PFSK-1 (cell line): ENCODE data around the gene EGR1.

Experiments
- FOXP2 ChIP-seq: optimal IDR thresholded peaks from 2 replicates; pipeline ENCODE3; 2011; ENCODE audit warnings: borderline replicate concordance, control low read depth, inconsistent platforms; ENCODE audit not compliant: insufficient read depth; ENCODE audit errors: extremely low read length, extremely low read depth
- POLR2AphosphoS5 ChIP-seq: IDR thresholded peaks from 2 replicates; pipeline ENCODE4 v1.6.1; 2012; ENCODE audit warnings: low read depth, mild to moderate bottlenecking, control low read depth, low read length, moderate library complexity
- SIN3A ChIP-seq: IDR thresholded peaks from 2 replicates; pipeline ENCODE4 v1.6.1; 2012; ENCODE audit warnings: mild to moderate bottlenecking, low read length, moderate library complexity, borderline replicate concordance; ENCODE audit not compliant: insufficient read depth
- TAF1 ChIP-seq: IDR thresholded peaks from 2 replicates; pipeline ENCODE4 v1.6.1; 2012; ENCODE audit warnings: low read length, control low read depth, borderline replicate concordance; ENCODE audit not compliant: insufficient read depth
- TF ChIP-seq, protein P1 (sequence below), 2 experiments: IDR thresholded peaks; 2 replicates each; pipeline versions ENCODE4 v1.6.1 to v1.8.0; 2011 to 2012; ENCODE audit warnings: low read depth in 2 of 2, low read length in 2 of 2, control low read depth in 1 of 2, inconsistent platforms in 1 of 2, mild to moderate bottlenecking in 1 of 2, moderate library complexity in 1 of 2; ENCODE audit not compliant: insufficient read depth in 1 of 2

Gene EGR1

DNA sequence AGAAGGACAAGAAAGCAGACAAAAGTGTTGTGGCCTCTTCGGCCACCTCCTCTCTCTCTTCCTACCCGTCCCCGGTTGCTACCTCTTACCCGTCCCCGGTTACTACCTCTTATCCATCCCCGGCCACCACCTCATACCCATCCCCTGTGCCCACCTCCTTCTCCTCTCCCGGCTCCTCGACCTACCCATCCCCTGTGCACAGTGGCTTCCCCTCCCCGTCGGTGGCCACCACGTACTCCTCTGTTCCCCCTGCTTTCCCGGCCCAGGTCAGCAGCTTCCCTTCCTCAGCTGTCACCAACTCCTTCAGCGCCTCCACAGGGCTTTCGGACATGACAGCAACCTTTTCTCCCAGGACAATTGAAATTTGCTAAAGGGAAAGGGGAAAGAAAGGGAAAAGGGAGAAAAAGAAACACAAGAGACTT lies 2.4 kb downstream of the EGR1 start:
- TF ChIP-seq TAF1 (no peak), SIN3A (no peak), FOXP2 (no peak), POLR2AphosphoS5 (no peak)
- TF ChIP-seq, protein P1, sequence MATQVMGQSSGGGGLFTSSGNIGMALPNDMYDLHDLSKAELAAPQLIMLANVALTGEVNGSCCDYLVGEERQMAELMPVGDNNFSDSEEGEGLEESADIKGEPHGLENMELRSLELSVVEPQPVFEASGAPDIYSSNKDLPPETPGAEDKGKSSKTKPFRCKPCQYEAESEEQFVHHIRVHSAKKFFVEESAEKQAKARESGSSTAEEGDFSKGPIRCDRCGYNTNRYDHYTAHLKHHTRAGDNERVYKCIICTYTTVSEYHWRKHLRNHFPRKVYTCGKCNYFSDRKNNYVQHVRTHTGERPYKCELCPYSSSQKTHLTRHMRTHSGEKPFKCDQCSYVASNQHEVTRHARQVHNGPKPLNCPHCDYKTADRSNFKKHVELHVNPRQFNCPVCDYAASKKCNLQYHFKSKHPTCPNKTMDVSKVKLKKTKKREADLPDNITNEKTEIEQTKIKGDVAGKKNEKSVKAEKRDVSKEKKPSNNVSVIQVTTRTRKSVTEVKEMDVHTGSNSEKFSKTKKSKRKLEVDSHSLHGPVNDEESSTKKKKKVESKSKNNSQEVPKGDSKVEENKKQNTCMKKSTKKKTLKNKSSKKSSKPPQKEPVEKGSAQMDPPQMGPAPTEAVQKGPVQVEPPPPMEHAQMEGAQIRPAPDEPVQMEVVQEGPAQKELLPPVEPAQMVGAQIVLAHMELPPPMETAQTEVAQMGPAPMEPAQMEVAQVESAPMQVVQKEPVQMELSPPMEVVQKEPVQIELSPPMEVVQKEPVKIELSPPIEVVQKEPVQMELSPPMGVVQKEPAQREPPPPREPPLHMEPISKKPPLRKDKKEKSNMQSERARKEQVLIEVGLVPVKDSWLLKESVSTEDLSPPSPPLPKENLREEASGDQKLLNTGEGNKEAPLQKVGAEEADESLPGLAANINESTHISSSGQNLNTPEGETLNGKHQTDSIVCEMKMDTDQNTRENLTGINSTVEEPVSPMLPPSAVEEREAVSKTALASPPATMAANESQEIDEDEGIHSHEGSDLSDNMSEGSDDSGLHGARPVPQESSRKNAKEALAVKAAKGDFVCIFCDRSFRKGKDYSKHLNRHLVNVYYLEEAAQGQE (IDR thresholded peaks at IDR 0.05; ENCODE audit: insufficient read depth in 1 of 2, low read depth in 2 of 2, low read length in 2 of 2) = no peak

DNA sequence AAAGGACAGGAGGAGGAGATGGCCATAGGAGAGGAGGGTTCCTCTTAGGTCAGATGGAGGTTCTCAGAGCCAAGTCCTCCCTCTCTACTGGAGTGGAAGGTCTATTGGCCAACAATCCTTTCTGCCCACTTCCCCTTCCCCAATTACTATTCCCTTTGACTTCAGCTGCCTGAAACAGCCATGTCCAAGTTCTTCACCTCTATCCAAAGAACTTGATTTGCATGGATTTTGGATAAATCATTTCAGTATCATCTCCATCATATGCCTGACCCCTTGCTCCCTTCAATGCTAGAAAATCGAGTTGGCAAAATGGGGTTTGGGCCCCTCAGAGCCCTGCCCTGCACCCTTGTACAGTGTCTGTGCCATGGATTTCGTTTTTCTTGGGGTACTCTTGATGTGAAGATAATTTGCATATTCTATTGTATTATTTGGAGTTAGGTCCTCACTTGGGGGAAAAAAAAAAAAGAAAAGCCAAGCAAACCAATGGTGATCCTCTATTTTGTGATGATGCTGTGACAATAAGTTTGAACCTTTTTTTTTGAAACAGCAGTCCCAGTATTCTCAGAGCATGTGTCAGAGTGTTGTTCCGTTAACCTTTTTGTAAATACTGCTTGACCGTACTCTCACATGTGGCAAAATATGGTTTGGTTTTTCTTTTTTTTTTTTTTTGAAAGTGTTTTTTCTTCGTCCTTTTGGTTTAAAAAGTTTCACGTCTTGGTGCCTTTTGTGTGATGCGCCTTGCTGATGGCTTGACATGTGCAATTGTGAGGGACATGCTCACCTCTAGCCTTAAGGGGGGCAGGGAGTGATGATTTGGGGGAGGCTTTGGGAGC lies 3.1 kb downstream of the EGR1 start:
- no peak for TF ChIP-seq SIN3A
- no peak for TF ChIP-seq TAF1
- TF ChIP-seq, protein P1 (IDR thresholded peaks at IDR 0.05; ENCODE audit: insufficient read depth in 1 of 2, low read depth in 2 of 2, low read length in 2 of 2) = no peak
- no peak for TF ChIP-seq FOXP2
- TF ChIP-seq POLR2AphosphoS5 = no peak

DNA sequence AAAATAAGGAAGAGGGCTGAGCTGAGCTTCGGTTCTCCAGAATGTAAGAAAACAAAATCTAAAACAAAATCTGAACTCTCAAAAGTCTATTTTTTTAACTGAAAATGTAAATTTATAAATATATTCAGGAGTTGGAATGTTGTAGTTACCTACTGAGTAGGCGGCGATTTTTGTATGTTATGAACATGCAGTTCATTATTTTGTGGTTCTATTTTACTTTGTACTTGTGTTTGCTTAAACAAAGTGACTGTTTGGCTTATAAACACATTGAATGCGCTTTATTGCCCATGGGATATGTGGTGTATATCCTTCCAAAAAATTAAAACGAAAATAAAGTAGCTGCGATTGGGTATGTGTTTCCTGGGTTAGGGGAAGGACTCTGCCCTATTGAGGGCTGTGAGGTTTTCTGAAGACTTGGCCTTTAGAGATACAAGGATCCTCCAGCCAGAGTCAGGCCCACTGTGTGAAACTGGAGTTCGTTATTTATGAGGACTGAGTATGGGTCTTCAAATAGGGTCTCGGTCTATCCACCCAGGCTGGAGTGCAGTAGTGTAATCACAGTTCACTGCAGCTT lies 3.8 kb downstream of the EGR1 start:
- no peak for TF ChIP-seq POLR2AphosphoS5
- no peak for TF ChIP-seq SIN3A
- TF ChIP-seq, protein P1 (IDR thresholded peaks at IDR 0.05; ENCODE audit: insufficient read depth in 1 of 2, low read depth in 2 of 2, low read length in 2 of 2) = no peak
- TF ChIP-seq FOXP2 = no peak

DNA sequence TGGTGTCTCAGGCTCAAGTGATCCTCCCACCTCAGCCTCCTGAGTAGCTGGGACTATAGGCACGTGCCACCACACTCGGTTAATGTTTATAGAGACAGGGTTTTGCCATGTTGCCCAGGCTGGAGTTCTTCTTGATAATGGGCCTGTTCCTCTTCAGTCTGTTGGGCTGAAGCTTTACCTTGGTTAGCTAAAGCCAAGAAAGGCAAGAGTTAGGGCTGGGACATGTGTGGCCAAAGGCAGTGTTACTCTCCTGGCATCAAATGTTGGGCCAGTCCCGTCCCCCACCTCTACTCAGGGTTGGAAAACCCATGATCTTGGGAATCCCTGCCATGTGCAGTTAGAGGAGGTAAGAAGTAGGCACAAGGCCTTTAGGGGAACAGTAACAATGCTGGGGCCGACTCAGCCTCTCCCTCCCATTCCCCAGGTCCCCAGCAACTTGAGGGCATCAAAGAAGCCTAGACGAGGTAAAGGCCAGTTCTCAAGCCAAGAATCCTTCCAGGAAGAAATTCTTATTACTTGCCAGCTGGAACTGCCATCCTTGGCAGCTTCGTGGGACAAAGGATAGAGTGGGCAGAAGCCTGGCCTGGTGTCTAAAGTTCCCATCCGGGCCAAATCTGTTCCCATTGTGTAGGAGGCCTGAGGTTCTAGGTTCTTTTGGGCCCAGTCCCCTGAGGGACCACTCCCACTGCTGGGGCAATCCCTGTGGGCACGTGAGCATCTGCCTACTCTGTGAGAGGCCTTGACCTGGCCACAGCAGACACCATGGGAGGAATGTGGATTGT lies 4.5 kb downstream of the EGR1 start:
- TF ChIP-seq SIN3A = no peak

DNA sequence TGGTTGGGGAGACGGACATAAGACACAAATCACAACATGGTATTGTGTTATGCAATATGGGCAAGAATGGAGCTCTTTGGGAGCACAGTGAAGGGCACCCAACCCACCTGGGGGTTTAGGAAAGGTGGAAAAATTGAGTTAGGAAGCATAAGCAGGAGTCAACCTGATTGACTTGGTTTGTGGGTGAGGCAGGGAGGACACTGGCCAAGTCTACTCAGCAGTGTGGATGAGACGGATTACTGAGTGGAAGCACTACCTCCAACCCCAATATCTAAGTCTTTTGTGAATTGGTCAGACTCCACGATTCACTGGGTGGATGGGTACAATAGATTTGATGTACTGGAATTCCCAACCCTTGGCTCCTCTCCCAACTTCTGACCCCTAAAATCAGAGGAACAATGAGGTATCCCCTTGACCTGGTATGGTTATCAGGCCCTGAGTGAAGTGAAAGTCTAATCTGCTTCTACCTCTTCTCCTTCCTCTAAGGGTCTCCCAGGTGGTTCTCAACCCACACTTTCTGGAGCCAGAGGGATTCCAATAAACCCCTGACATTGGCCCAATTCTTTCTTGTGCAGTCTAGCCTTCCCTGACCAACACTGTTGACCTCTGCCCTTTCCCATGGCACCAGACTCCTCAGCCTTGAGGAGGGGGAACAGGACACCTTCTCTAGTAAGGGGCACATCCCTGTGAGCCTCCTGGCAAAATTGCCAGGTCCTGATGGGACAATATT lies 5.2 kb downstream of the EGR1 start:
- TF ChIP-seq POLR2AphosphoS5 = no peak
- no peak for TF ChIP-seq SIN3A
- TF ChIP-seq TAF1 = no peak
- TF ChIP-seq FOXP2 = no peak
- TF ChIP-seq, protein P1 (IDR thresholded peaks at IDR 0.05; ENCODE audit: insufficient read depth in 1 of 2, low read depth in 2 of 2, low read length in 2 of 2) = no peak
